ENCODE measurements around the gene ANXA11.

Gene ANXA11

GRCh38 chr10:80158126-80158525 lies 47.2 kb downstream of the ANXA11 start:
- Histone ChIP-seq H3K36me3 (ENCODE audit: control insufficient read depth, low read length) (peaks cover 53% of the 10 kb centered on the region), H3K4me1 (ENCODE audit: control insufficient read depth, low read length) (no peaks in the 10 kb centered on the region), H3K4me2 (ENCODE audit: low read length) (no peak overlapping the region), H3K27me3 (ENCODE audit: control insufficient read depth, low read length) (no peaks in the 10 kb centered on the region), H3F3A (ENCODE audit: control insufficient read depth, insufficient read depth) (no peaks in the 10 kb centered on the region), H3K79me2 (ENCODE audit: control insufficient read depth, low read length) (no peaks in the 10 kb centered on the region), H3K4me3 (ENCODE audit: low read length) (no peak overlapping the region), H3K9me2 (replicated peaks; ENCODE audit: control insufficient read depth, low read length) (no peaks in the 10 kb centered on the region), H3K27ac (ENCODE audit: low read depth, low read length) (no peak overlapping the region), H3K9me3 (ENCODE audit: control insufficient read depth, insufficient read depth, low read length) (no peaks in the 10 kb centered on the region), H4K20me1 (ENCODE audit: control insufficient read depth, insufficient read depth, low read depth, low read length) (no peaks in the 10 kb centered on the region)
- TF ChIP-seq EZH2phosphoT487 (IDR thresholded peaks at IDR 0.05; ENCODE audit: borderline replicate concordance, low read length) (no peak), CTCF (IDR thresholded peaks at IDR 0.05; ENCODE audit: low read depth, low read length, poor library complexity, severe bottlenecking) (no peak)

- H3K9me2 ChIP-seq (replicated peaks; ENCODE audit: control insufficient read depth, low read length) = no peaks in the 10 kb centered on the region
- H3K79me2 ChIP-seq (ENCODE audit: control insufficient read depth, low read length) = no peaks in the 10 kb centered on the region
- H3K4me3 ChIP-seq (ENCODE audit: low read length) = no peak overlapping the region
- TF ChIP-seq EZH2phosphoT487 (IDR thresholded peaks at IDR 0.05; ENCODE audit: borderline replicate concordance, low read length) (no peak), CTCF (IDR thresholded peaks at IDR 0.05; ENCODE audit: low read depth, low read length, poor library complexity, severe bottlenecking) (no peak)
- H3F3A ChIP-seq (ENCODE audit: control insufficient read depth, insufficient read depth) = no peaks in the 10 kb centered on the region
- H3K4me1 ChIP-seq (ENCODE audit: control insufficient read depth, low read length) = no peaks in the 10 kb centered on the region
- H3K9me3 ChIP-seq (ENCODE audit: control insufficient read depth, insufficient read depth, low read length) = no peaks in the 10 kb centered on the region
- H3K36me3 ChIP-seq (ENCODE audit: control insufficient read depth, low read length) = peaks cover 49% of the 10 kb centered on the region
- no peaks in the 10 kb centered on the region for H4K20me1 ChIP-seq (ENCODE audit: control insufficient read depth, insufficient read depth, low read depth, low read length)
- H3K4me2 ChIP-seq (ENCODE audit: low read length) = no peak overlapping the region
- H3K27ac ChIP-seq (ENCODE audit: low read depth, low read length) = no peak overlapping the region
- no peaks in the 10 kb centered on the region for H3K27me3 ChIP-seq (ENCODE audit: control insufficient read depth, low read length)
Measured at GRCh38 chr10:80157561-80157960, 47.8 kb downstream of the ANXA11 start.

GRCh38 chr10:80156216-80156615 lies 49.1 kb downstream of the ANXA11 start:
- Histone ChIP-seq H3K27me3 (ENCODE audit: control insufficient read depth, low read length) (no peaks in the 10 kb centered on the region), H4K20me1 (ENCODE audit: control insufficient read depth, insufficient read depth, low read depth, low read length) (no peaks in the 10 kb centered on the region), H3K36me3 (ENCODE audit: control insufficient read depth, low read length) (peaks cover 44% of the 10 kb centered on the region), H3K4me1 (ENCODE audit: control insufficient read depth, low read length) (no peaks in the 10 kb centered on the region), H3K9me2 (replicated peaks; ENCODE audit: control insufficient read depth, low read length) (no peaks in the 10 kb centered on the region), H3K9me3 (ENCODE audit: control insufficient read depth, insufficient read depth, low read length) (no peaks in the 10 kb centered on the region), H3F3A (ENCODE audit: control insufficient read depth, insufficient read depth) (no peaks in the 10 kb centered on the region), H3K4me2 (ENCODE audit: low read length) (no peak overlapping the region), H3K27ac (ENCODE audit: low read depth, low read length) (no peak overlapping the region), H3K4me3 (ENCODE audit: low read length) (no peak overlapping the region), H3K79me2 (ENCODE audit: control insufficient read depth, low read length) (no peaks in the 10 kb centered on the region)
- no peak for TF ChIP-seq EZH2phosphoT487 (IDR thresholded peaks at IDR 0.05; ENCODE audit: borderline replicate concordance, low read length)
- TF ChIP-seq CTCF (IDR thresholded peaks at IDR 0.05; ENCODE audit: low read depth, low read length, poor library complexity, severe bottlenecking) = no peak

All from DOHH2 (cell line).